Measurements from ENCODE around the gene PCIF1.
"Not testable (repeated sequence)": the region's sequence is repeated elsewhere in the genome, so short reads cannot be mapped to it uniquely, and the experiment has no call there.

Gene PCIF1

GRCh38 chr20:45968801-45969711 lies 34.6 kb downstream of the PCIF1 start:
- DNase-seq: no peak

GRCh38 chr20:45969712-45970634 lies 35.5 kb downstream of the PCIF1 start:
- no peak for DNase-seq

DNA sequence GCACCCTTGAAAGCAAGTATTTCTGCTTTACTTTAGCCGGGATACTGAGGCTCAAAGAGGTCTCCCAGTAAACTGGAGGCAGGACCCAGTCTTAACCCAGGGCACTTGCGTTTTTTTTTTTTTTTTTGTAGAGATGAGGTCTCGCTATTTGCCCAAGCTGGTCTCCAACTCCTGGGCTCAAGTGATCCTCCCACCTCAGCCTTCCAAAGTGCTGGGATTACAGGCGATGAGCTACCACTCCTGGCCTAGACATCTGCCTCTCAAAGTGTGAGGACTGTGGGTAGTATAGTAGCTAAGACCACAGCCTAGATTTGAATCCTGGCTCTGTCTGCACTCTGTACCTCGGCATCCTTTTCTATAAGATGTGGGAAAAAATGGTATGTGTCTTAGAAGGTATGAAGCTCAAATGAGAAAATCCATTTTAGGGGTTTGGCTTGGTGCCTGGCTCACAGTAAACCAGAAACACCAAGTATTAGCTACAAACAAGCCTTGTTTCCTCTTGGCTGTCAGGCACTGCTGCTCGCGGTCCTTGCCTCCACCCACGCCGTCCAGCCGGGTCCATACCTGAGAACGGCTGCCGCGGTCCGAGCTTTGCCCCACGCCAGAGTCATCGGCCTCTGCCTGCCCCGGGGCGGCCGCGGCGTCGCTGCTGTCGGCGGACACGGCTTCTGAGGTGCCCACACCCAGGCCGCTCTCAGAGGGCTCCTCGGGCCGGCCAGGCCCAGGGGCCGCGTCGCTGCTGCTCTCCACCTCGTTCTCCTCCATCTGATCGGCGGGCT lies 36.4 kb downstream of the PCIF1 start:
- no peak for DNase-seq

- no peak for DNase-seq
Observed at GRCh38 chr20:45971425-45971674, 36.9 kb downstream of the PCIF1 start.

- DNase-seq: peak; percentile 93
Observed at GRCh38 chr20:45971675-45972499, 37.4 kb downstream of the PCIF1 start, which contains the start of gene ZNF335. Gene ZNF335 (minus strand): TSS chr20:45972203. CDS start chr20:45971410, 793 bp downstream.

DNA sequence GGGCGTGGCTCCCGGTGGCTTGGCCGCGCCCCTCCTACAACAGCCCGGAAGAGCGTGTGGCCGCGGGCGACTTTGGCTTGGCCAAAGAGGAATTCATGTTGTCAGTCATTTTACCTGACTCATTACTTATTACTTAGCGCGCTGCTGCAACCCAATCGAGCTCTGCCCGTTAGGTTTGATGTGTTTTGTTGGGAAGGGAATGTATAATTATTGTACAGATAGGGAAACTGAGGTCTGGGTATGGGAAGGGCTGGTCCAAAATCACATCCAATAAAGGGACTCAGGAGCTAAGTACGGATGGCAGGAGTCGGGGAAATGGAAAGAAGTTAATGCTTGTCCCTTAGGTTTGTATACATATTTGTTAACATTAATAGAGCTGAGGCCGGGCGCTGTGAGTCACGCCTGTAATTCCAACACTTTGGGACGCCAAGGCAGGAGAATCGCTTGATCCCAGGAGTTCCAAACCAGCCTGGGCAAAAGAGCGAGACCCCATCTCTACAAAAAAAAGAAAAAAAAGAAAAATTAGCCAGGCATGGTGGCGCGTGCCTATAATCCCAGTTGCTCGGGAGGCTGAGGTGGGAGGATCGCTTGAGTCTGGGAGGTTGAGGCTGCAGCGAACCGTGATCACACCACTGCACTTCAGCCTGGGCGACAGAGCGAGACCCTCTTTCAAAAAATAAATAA lies 38.2 kb downstream of the PCIF1 start:
- no peak for DNase-seq

GRCh38 chr20:45974896-45975565 lies 40.5 kb downstream of the PCIF1 start:
- DNase-seq: no peak

DNA sequence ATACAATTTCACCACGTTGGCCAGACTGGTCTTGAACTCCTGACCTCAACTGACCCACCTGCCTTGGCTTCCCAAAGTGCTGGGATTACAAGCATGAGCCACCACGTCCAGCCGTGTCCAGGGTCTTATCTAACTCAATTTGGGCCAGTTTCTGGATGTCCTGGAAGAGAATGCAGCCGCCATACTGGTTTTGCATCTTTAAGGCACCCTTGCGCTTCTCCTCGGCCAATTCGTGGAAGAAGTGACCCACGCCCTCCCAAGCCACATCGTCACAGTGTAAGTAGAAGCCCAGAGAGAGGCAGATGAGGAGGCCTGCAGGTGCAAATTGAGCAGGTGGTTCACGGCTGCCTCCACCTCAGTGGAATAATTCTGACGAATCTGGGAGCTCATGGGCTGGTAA lies 41.2 kb downstream of the PCIF1 start:
- DNase-seq: no peak

- no peak for DNase-seq
Observed at GRCh38 chr20:45976086-45976485, 41.6 kb downstream of the PCIF1 start.

DNA sequence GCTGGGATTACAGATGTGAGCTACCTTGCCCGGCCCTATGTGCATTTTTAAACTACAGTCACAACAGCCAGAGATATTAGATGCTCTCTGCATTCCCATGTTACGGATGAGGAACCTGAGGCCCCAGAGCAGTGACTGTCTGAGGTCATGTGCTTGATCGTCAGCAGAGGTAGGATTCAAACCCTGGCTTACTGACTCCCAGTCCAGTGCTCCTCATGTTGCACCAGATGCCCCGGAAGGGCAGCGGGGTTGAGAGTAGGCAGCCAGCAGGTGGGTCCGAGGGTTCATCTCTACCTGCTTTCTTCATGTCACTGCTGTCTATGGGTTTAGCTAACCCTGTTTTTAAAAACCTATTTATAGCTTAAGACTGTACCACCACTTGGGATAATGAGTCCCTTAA lies 46.8 kb downstream of the PCIF1 start:
- DNase-seq: no peak

DNA sequence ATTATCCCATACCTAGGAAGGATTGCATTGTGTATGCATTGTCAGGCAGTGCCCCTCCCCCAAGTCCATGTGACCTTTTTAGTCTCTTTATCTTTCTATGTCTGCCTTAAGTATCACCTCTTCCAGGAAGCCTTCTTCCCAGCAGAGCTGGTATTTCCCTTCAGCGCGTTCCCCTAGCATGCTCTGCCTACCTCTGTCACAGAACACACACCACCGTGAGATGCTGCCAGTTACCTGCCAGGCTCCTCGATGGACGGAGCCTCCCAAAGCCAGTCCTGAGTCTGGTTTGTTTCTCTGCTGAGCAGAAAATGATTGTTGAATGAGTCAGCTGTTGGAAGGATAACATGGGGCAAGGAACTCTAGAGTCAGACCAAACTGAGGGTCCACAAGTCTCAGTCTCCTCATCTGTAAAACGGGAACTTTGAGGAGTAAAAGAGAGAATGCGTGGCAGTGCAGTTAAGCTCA lies 48.8 kb downstream of the PCIF1 start:
- no peak for DNase-seq

DNA sequence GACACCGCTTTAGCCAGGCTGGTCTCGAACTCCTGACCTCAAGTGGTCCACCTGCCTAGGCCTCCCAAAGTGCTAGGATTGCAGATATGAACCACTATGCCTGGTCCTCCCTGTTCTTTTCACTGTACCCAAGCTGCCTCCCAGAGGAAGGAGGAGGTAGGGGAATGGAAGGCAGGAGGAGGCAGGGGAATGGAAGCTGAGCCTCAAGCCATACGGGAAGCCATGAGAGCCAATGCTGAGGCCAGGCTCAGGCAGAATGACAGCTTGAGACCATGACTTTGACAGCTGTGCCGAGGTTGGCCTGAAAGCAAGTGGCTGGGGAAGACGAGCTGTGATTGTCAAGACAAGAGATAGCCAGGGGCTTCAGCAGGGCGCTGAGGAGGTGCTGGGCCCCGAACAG lies 51.1 kb downstream of the PCIF1 start:
- DNase-seq: no peak

- DNase-seq: peak; percentile 76
Observed at GRCh38 chr20:45987108-45987780, 52.8 kb downstream of the PCIF1 start.

- not testable (repeated sequence) for DNase-seq
Observed at GRCh38 chr20:45988830-45989229, 54.3 kb downstream of the PCIF1 start.

DNA sequence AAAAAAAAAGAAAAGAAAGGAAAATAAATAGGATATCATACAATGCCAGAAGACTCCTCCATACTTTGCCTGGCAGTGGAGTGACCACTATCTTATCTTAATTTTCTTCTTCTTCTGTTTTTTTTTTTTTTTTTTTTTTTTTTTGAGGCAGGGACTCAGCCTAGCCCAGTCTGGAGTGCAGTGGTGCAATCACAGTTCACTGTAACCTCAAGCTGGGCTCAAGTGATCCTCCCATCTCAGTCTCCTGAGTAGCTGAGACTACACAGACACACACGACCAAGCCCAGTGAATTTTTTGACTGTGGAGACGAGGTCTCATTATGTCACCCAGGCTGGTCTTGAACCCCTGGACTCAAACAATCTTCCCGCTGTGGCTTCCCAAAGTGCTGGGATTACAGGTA lies 57.1 kb downstream of the PCIF1 start:
- no peak for DNase-seq

GRCh38 chr20:45993197-45993951 lies 58.9 kb downstream of the PCIF1 start:
- DNase-seq: no peak

GRCh38 chr20:45994761-45995493 lies 60.4 kb downstream of the PCIF1 start:
- DNase-seq: no peak

GRCh38 chr20:45995495-45996097 lies 61.1 kb downstream of the PCIF1 start:
- not testable (repeated sequence) for DNase-seq
